Measurements from ENCODE around the gene MEG3. TPM values are rescaled to one million over a fixed set of nuclear protein-coding genes. Genes with fewer than 3 reads are reported as not detected.

The MEG3 gene
- total and polyA plus RNA-seq, 3 experiments from 2014 or later = 0.13 TPM; not detected in 2

- POLR2A ChIA-PET = no interaction called here
- DNase-seq = no peak
- Histone ChIP-seq H3K4me3 (ENCODE audit: low read length) (no peak overlapping the region), H3K27ac (ENCODE audit: low read depth, low read length) (no peak overlapping the region), H3K9me3 (ENCODE audit: low read length) (no peaks in the 10 kb centered on the region), H3K4me1 (ENCODE audit: insufficient read depth, low read length) (no peaks in the 10 kb centered on the region), H3K36me3 (ENCODE audit: insufficient read depth, low read length) (no peaks in the 10 kb centered on the region), H3K27me3 (ENCODE audit: insufficient read depth, low read length, poor library complexity, severe bottlenecking) (no peaks in the 10 kb centered on the region)
- no peaks in the 10 kb centered on the region for H3K36me3 Mint-ChIP-seq
- H3K9me3 Mint-ChIP-seq = peaks cover 0 to 2% (median 0%) of the 10 kb centered on the region in 5 donors
- no peak overlapping the region for H3K4me3 Mint-ChIP-seq
- no peaks in the 10 kb centered on the region for H3K4me1 Mint-ChIP-seq
- CTCF ChIA-PET = no interaction called here
- no peak overlapping the region for H3K27ac Mint-ChIP-seq
- peaks cover 9 to 13% of the 10 kb centered on the region in 2 donors for H3K27me3 Mint-ChIP-seq
Measured at GRCh38 chr14:100875126-100875525, 49.2 kb downstream of the MEG3 start.

- CTCF ChIA-PET = interaction anchor here (0.6 kb wide), 1 partner anchor 12 kb away, joined by 3 read pairs; no protein-coding TSS in a partner anchor
- H3K9me3 ChIP-seq (ENCODE audit: low read length) = no peaks in the 10 kb centered on the region
- H3K9me3 Mint-ChIP-seq = peaks cover 0 to 2% (median 0%) of the 10 kb centered on the region in 5 donors
Measured at GRCh38 chr14:100875861-100876590, 50.1 kb downstream of the MEG3 start.

GRCh38 chr14:100878271-100879146, 52.6 kb downstream of the MEG3 start:
- POLR2A ChIA-PET = no interaction called here
- peak in 1 of 5 donors; percentile 34 for DNase-seq
- Histone ChIP-seq H3K4me1 (ENCODE audit: insufficient read depth, low read length) (no peaks in the 10 kb centered on the region), H3K27ac (ENCODE audit: low read depth, low read length) (no peak overlapping the region), H3K9me3 (ENCODE audit: low read length) (no peaks in the 10 kb centered on the region), H3K4me3 (ENCODE audit: low read length) (no peak overlapping the region), H3K27me3 (ENCODE audit: insufficient read depth, low read length, poor library complexity, severe bottlenecking) (no peaks in the 10 kb centered on the region), H3K36me3 (ENCODE audit: insufficient read depth, low read length) (no peaks in the 10 kb centered on the region)
- H3K4me3 Mint-ChIP-seq = no peak overlapping the region
- H3K36me3 Mint-ChIP-seq = no peaks in the 10 kb centered on the region
- peaks cover 0 to 2% (median 0%) of the 10 kb centered on the region in 5 donors for H3K9me3 Mint-ChIP-seq
- CTCF ChIA-PET = no interaction called here
- no peaks in the 10 kb centered on the region for H3K4me1 Mint-ChIP-seq
- peaks cover 8 to 13% of the 10 kb centered on the region in 2 donors for H3K27me3 Mint-ChIP-seq
- no peak overlapping the region for H3K27ac Mint-ChIP-seq

More at GRCh38 chr14:100875861-100876590, 50.1 kb downstream of the MEG3 start:
- H3K4me3 Mint-ChIP-seq = no peak overlapping the region
- DNase-seq = peak in 1 of 5 donors; percentile 9
- no peaks in the 10 kb centered on the region for H3K27me3 ChIP-seq (ENCODE audit: insufficient read depth, low read length, poor library complexity, severe bottlenecking)
- no peak overlapping the region for H3K4me3 ChIP-seq (ENCODE audit: low read length)
- no peak overlapping the region for H3K27ac Mint-ChIP-seq
- no peak overlapping the region for H3K27ac ChIP-seq (ENCODE audit: low read depth, low read length)
- no peaks in the 10 kb centered on the region for H3K4me1 ChIP-seq (ENCODE audit: insufficient read depth, low read length)
- H3K4me1 Mint-ChIP-seq = no peaks in the 10 kb centered on the region
- H3K36me3 Mint-ChIP-seq = no peaks in the 10 kb centered on the region
- POLR2A ChIA-PET = no interaction called here
- no peaks in the 10 kb centered on the region for H3K36me3 ChIP-seq (ENCODE audit: insufficient read depth, low read length)
- peaks cover 9 to 13% of the 10 kb centered on the region in 2 donors for H3K27me3 Mint-ChIP-seq

- no peaks in the 10 kb centered on the region for H3K4me1 Mint-ChIP-seq
- no peaks in the 10 kb centered on the region for H3K4me1 ChIP-seq (ENCODE audit: insufficient read depth, low read length)
- H3K27me3 ChIP-seq (ENCODE audit: insufficient read depth, low read length, poor library complexity, severe bottlenecking) = no peaks in the 10 kb centered on the region
- ChIA-PET POLR2A (no interaction called here), CTCF (no interaction called here)
- H3K9me3 ChIP-seq (ENCODE audit: low read length) = no peaks in the 10 kb centered on the region
- no peak overlapping the region for H3K4me3 ChIP-seq (ENCODE audit: low read length)
- peaks cover 8 to 13% of the 10 kb centered on the region in 2 donors for H3K27me3 Mint-ChIP-seq
- H3K36me3 Mint-ChIP-seq = no peaks in the 10 kb centered on the region
- no peak overlapping the region for H3K27ac ChIP-seq (ENCODE audit: low read depth, low read length)
- H3K9me3 Mint-ChIP-seq = peaks cover 0 to 3% (median 0%) of the 10 kb centered on the region in 5 donors
- DNase-seq = peak in 1 of 5 donors; percentile 38
- no peaks in the 10 kb centered on the region for H3K36me3 ChIP-seq (ENCODE audit: insufficient read depth, low read length)
- no peak overlapping the region for H3K27ac Mint-ChIP-seq
- no peak overlapping the region for H3K4me3 Mint-ChIP-seq
Measured at GRCh38 chr14:100879194-100879593, 53.3 kb downstream of the MEG3 start.

- no peak overlapping the region for H3K27ac ChIP-seq (ENCODE audit: low read depth, low read length)
- Mint-ChIP-seq H3K27me3 (peaks cover 9 to 13% of the 10 kb centered on the region in 2 donors), H3K4me1 (no peaks in the 10 kb centered on the region), H3K36me3 (no peaks in the 10 kb centered on the region), H3K9me3 (peaks cover 0 to 4% (median 0%) of the 10 kb centered on the region in 5 donors), H3K27ac (no peak overlapping the region), H3K4me3 (no peak overlapping the region)
- H3K4me1 ChIP-seq (ENCODE audit: insufficient read depth, low read length) = no peaks in the 10 kb centered on the region
- H3K27me3 ChIP-seq (ENCODE audit: insufficient read depth, low read length, poor library complexity, severe bottlenecking) = no peaks in the 10 kb centered on the region
- H3K4me3 ChIP-seq (ENCODE audit: low read length) = no peak overlapping the region
- no peaks in the 10 kb centered on the region for H3K9me3 ChIP-seq (ENCODE audit: low read length)
- no peaks in the 10 kb centered on the region for H3K36me3 ChIP-seq (ENCODE audit: insufficient read depth, low read length)
- peak in 1 of 5 donors; percentile 28 for DNase-seq
- ChIA-PET POLR2A (no interaction called here), CTCF (no interaction called here)
Measured at GRCh38 chr14:100879782-100880181, 53.9 kb downstream of the MEG3 start.

- no peak overlapping the region for H3K4me3 Mint-ChIP-seq
- ChIA-PET CTCF (no interaction called here), POLR2A (no interaction called here)
- H3K27me3 Mint-ChIP-seq = peaks cover 10 to 14% of the 10 kb centered on the region in 2 donors
- DNase-seq = peak in 1 of 5 donors; percentile 42
- no peaks in the 10 kb centered on the region for H3K4me1 Mint-ChIP-seq
- no peaks in the 10 kb centered on the region for H3K9me3 ChIP-seq (ENCODE audit: low read length)
- no peaks in the 10 kb centered on the region for H3K36me3 ChIP-seq (ENCODE audit: insufficient read depth, low read length)
- no peaks in the 10 kb centered on the region for H3K27me3 ChIP-seq (ENCODE audit: insufficient read depth, low read length, poor library complexity, severe bottlenecking)
- no peak overlapping the region for H3K27ac ChIP-seq (ENCODE audit: low read depth, low read length)
- no peak overlapping the region for H3K4me3 ChIP-seq (ENCODE audit: low read length)
- no peaks in the 10 kb centered on the region for H3K36me3 Mint-ChIP-seq
- H3K27ac Mint-ChIP-seq = no peak overlapping the region
- H3K4me1 ChIP-seq (ENCODE audit: insufficient read depth, low read length) = no peaks in the 10 kb centered on the region
- peaks cover 0 to 4% (median 0%) of the 10 kb centered on the region in 5 donors for H3K9me3 Mint-ChIP-seq
Measured at GRCh38 chr14:100880271-100881101, 54.6 kb downstream of the MEG3 start.

GRCh38 chr14:100881211-100882025, 55.5 kb downstream of the MEG3 start:
- Mint-ChIP-seq H3K4me1 (no peaks in the 10 kb centered on the region), H3K27ac (no peak overlapping the region), H3K36me3 (no peaks in the 10 kb centered on the region), H3K4me3 (no peak overlapping the region), H3K27me3 (peaks cover 10 to 22% of the 10 kb centered on the region in 2 donors), H3K9me3 (peaks cover 0 to 4% (median 0%) of the 10 kb centered on the region in 5 donors)
- Histone ChIP-seq H3K36me3 (ENCODE audit: insufficient read depth, low read length) (no peaks in the 10 kb centered on the region), H3K9me3 (ENCODE audit: low read length) (no peaks in the 10 kb centered on the region), H3K4me1 (ENCODE audit: insufficient read depth, low read length) (no peaks in the 10 kb centered on the region), H3K27ac (ENCODE audit: low read depth, low read length) (no peak overlapping the region), H3K27me3 (ENCODE audit: insufficient read depth, low read length, poor library complexity, severe bottlenecking) (no peaks in the 10 kb centered on the region), H3K4me3 (ENCODE audit: low read length) (no peak overlapping the region)
- DNase-seq = peak in 1 of 5 donors; percentile 14
- ChIA-PET POLR2A (no interaction called here), CTCF (no interaction called here)

Data from CD8-positive, alpha-beta memory T cell (primary cell).